Osteocyte (in vitro differentiated cells): ENCODE measurements around the gene BTRC. TPM values are rescaled to one million over a fixed set of nuclear protein-coding genes. Genes with fewer than 3 reads are reported as not detected.
A peak's percentile ranks its signal among the peaks of the same experiment; 100 is the strongest.

ENCODE experiments used
- DNase-seq: peaks from one replicate; pipeline ENCODE4 v3.0.0; 2021; ENCODE audit warnings: mixed read lengths; ENCODE audit not compliant: unreplicated experiment; ENCODE audit errors: extremely low spot score
- H3K27ac Mint-ChIP-seq: one replicate; pipeline ENCODE4 v1.8.0; 2021; ENCODE audit warnings: mild to moderate bottlenecking, mixed read lengths; ENCODE audit not compliant: unreplicated experiment
- H3K27me3 Mint-ChIP-seq: one replicate; pipeline ENCODE4 v1.8.0; 2021; ENCODE audit warnings: mixed read lengths; ENCODE audit not compliant: unreplicated experiment
- H3K36me3 Mint-ChIP-seq: one replicate; pipeline ENCODE4 v1.8.0; 2021; ENCODE audit warnings: mixed read lengths; ENCODE audit not compliant: unreplicated experiment
- H3K4me1 Mint-ChIP-seq: one replicate; pipeline ENCODE4 v1.8.0; 2021; ENCODE audit warnings: mixed read lengths; ENCODE audit not compliant: unreplicated experiment
- H3K4me3 Mint-ChIP-seq: one replicate; pipeline ENCODE4 v1.8.0; 2021; ENCODE audit warnings: mild to moderate bottlenecking, moderate library complexity, mixed read lengths; ENCODE audit not compliant: unreplicated experiment
- H3K9me3 Mint-ChIP-seq: one replicate; pipeline ENCODE4 v1.8.0; 2021; ENCODE audit warnings: mixed read lengths; ENCODE audit not compliant: unreplicated experiment
- CTCF ChIP-seq: fragments of 200-600 bp; sonication (generic); IDR thresholded peaks from 2 replicates; pipeline ENCODE4 v1.5.0; 2021; ENCODE audit warnings: antibody characterized with exemption, mild to moderate bottlenecking, moderate library complexity
- total RNA-seq: library from RNA; stranded (reverse); gene quantifications from 2 replicates; pipeline ENCODE4 v1.2.1, GENCODE V29; 2021

BTRC gene
- total RNA-seq, 1 donor from 2014 or later, result 28.9 TPM

- H3K9me3 Mint-ChIP-seq, result no peaks in the 10 kb centered on the region
- TF ChIP-seq CTCF, result no peak
- no peaks in the 10 kb centered on the region for H3K27me3 Mint-ChIP-seq
- DNase-seq, result no peak
- no peaks in the 10 kb centered on the region for H3K36me3 Mint-ChIP-seq
- peaks cover 6% of the 10 kb centered on the region for H3K4me1 Mint-ChIP-seq
- no peak overlapping the region for H3K27ac Mint-ChIP-seq
- no peak overlapping the region for H3K4me3 Mint-ChIP-seq
These were observed 112.3 kb downstream of the BTRC start for GRCh38 chr10:101466016-101466912.

DNA sequence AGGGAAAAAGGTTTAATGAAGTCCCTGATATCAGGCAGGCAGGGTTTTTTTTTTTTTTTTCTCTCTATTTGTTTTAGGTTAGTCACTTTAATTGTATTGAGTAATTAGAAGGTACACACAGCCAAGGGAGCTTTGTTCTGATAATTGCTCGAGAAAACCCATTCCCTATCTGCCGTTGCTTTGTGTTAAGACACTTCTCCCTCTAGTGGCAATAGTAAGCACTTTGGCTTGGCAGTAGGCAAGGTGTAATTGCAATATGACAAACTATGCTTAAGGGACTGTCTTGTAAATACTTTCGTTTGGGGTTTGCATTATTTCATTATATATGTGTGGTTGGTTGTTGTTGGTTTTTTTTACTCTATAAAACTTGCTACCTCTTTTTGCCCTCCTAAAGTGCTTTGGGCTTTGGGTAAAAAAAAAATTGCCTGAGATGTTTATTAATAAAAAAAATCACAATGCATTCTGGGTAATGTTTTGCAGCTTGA is 113.4 kb downstream of the BTRC start:
- no peak for DNase-seq
- TF ChIP-seq CTCF, result peak; percentile 85
- H3K36me3 Mint-ChIP-seq, result no peaks in the 10 kb centered on the region
- H3K27ac Mint-ChIP-seq, result no peak overlapping the region
- H3K4me3 Mint-ChIP-seq, result no peak overlapping the region
- no peaks in the 10 kb centered on the region for H3K27me3 Mint-ChIP-seq
- peaks cover 5% of the 10 kb centered on the region for H3K4me1 Mint-ChIP-seq
- no peaks in the 10 kb centered on the region for H3K9me3 Mint-ChIP-seq

GRCh38 chr10:101468159-101468558 is 114.2 kb downstream of the BTRC start:
- peaks cover 5% of the 10 kb centered on the region for H3K4me1 Mint-ChIP-seq
- TF ChIP-seq CTCF, result no peak
- no peaks in the 10 kb centered on the region for H3K9me3 Mint-ChIP-seq
- DNase-seq, result no peak
- H3K27me3 Mint-ChIP-seq, result no peaks in the 10 kb centered on the region
- no peak overlapping the region for H3K4me3 Mint-ChIP-seq
- no peaks in the 10 kb centered on the region for H3K36me3 Mint-ChIP-seq
- H3K27ac Mint-ChIP-seq, result no peak overlapping the region

DNA sequence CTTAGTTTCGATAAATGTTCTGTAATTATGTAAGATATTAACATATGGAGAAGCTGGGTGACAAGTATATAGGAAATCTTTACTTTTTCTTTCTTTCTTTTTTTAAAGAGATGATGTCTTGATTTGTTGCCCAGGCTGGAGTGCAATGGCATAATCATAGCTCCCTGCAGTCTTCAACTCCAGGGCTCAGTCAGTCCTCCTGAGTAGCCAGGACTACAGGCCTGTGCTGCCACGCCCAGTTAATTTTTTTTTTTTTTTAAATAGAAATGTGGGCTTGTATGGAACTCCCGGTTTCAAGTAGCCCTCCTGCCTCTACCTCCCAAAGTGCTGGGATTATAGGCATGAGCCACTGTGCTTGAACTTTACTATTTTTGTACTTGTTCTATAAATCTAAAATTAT is 122.4 kb downstream of the BTRC start:
- peaks cover 7% of the 10 kb centered on the region for H3K36me3 Mint-ChIP-seq
- no peaks in the 10 kb centered on the region for H3K9me3 Mint-ChIP-seq
- no peak for DNase-seq

More for the DNA sequence above, 122.4 kb downstream of the BTRC start:
- Mint-ChIP-seq H3K4me3 (no peak overlapping the region), H3K27me3 (no peaks in the 10 kb centered on the region), H3K27ac (no peak overlapping the region), H3K4me1 (no peaks in the 10 kb centered on the region)
- no peak for TF ChIP-seq CTCF
